ENCODE results near the gene VPS37B. TPM values are rescaled to one million over a fixed set of nuclear protein-coding genes. Genes with fewer than 3 reads are reported as not detected.

The VPS37B gene
- total and polyA plus RNA-seq, 2 of the 8 experiments (the other 6 are each of a cell fraction or from before 2014, with no cell fraction given): 11.9 to 15.7 TPM

- Histone ChIP-seq H2BK20ac (ENCODE audit: low read length) (no peak overlapping the region), H3K27me3 (replicated peaks in 1 of 4; ENCODE audit: control insufficient read depth in 3 of 4, extremely low read depth in 1 of 4, insufficient read depth in 3 of 4, low read length in 3 of 4) (peaks cover 0 to 9% (median 4%) of the 10 kb centered on the region in 4 experiments; a peak in 5 of 7 replicates), H2BK5ac (ENCODE audit: low read depth, low read length) (no peak overlapping the region), H2BK12ac (ENCODE audit: low read depth, low read length) (no peak overlapping the region), H3K9me3 (ENCODE audit: insufficient read depth in 2 of 2, low read depth in 1 of 2, low read length in 1 of 2) (no peaks in the 10 kb centered on the region), H4K20me1 (replicated peaks in 1 of 2; ENCODE audit: control insufficient read depth in 1 of 2, insufficient read depth in 2 of 2, low read length in 2 of 2) (peaks cover 18 to 29% of the 10 kb centered on the region in 2 experiments), H3K4me1 (replicated peaks in 1 of 4; ENCODE audit: control insufficient read depth in 3 of 4, insufficient read depth in 4 of 4, low read length in 3 of 4) (0 out of 7 replicates have a peak, but pooled peaks cover 0 to 2% (median 0%) of the 10 kb centered on the region in 4 experiments), H2BK120ac (replicated peaks; ENCODE audit: low read depth, low read length) (no peak overlapping the region), H2BK15ac (ENCODE audit: low read length) (no peak overlapping the region), H2AK5ac (ENCODE audit: low read depth, low read length) (no peak overlapping the region), H3K14ac (ENCODE audit: insufficient read length) (no peak overlapping the region), H3K27ac (ENCODE audit: low read depth, low read length) (no peak overlapping the region), H3K23me2 (ENCODE audit: low read depth, low read length) (no peaks in the 10 kb centered on the region), H4K91ac (replicated peaks; ENCODE audit: insufficient read length, low read length) (no peak overlapping the region), H4K8ac (ENCODE audit: extremely low read depth, insufficient read depth, low read length) (0 out of 2 replicates have a peak overlapping the region, but pooled peaks have one; percentile 25), H3K4me3 (ENCODE audit: extremely low read depth in 1 of 4, insufficient read depth in 2 of 4, low read depth in 3 of 4, low read length in 4 of 4) (no peak overlapping the region), H3K4ac (replicated peaks; ENCODE audit: insufficient read length, low read depth, low read length) (no peak overlapping the region), H3K79me2 (ENCODE audit: control insufficient read depth in 1 of 2, insufficient read depth in 2 of 2, low read length in 2 of 2) (no peaks in the 10 kb centered on the region), H2AFZ (ENCODE audit: low read length) (no peak overlapping the region), H3K79me1 (ENCODE audit: low read depth, low read length) (no peaks in the 10 kb centered on the region), H3K4me2 (ENCODE audit: insufficient read depth in 1 of 2, low read depth in 2 of 2, low read length in 2 of 2) (no peak overlapping the region), H3K36me3 (ENCODE audit: control insufficient read depth in 2 of 4, insufficient read depth in 4 of 4, low read length in 3 of 4) (peaks cover 0 to 3% (median 0%) of the 10 kb centered on the region in 4 experiments; a peak in 2 of 8 replicates), H3K18ac (ENCODE audit: extremely low read depth, low read length) (no peak overlapping the region), H3K23ac (ENCODE audit: insufficient read length) (no peak overlapping the region), H3K56ac (replicated peaks; ENCODE audit: insufficient read length, low read depth, low read length) (no peak overlapping the region), H4K5ac (ENCODE audit: insufficient read length, low read depth, low read length) (no peak overlapping the region), H3K9ac (replicated peaks in 1 of 4; ENCODE audit: extremely low read depth in 1 of 4, low read depth in 3 of 4, low read length in 3 of 4) (no peak overlapping the region)
- FAIRE-seq (no peak), DNase-seq (ENCODE audit: low read depth in 1 of 2, low spot score in 2 of 2) (no peak)
- 77% methylated on average over 12 of the region's 12 CpGs; no CpG with 5 or more reads in 1 of the 2 experiments for WGBS, 2 experiments (ENCODE audit: extremely low coverage in 1 of 2, insufficient coverage in 1 of 2, insufficient read length in 1 of 2, insufficient replicate concordance in 2 of 2, low coverage in 1 of 2, low lambda C conversion rate in 2 of 2, missing lambda C conversion rate in 1 of 2)
- ChIA-PET CTCF (ENCODE audit: partially characterized antibody) (interaction anchor here (1.3 to 20.1 kb wide), 8 partner anchors 8 to 126 kb away, joined by 3 to 473 read pairs (median 12); no protein-coding TSS in a partner anchor), POLR2A (ENCODE audit: partially characterized antibody) (interaction anchor here (1.1 to 2.5 kb wide), 4 partner anchors 9 to 102 kb away, joined by 3 to 8 read pairs (median 4); no protein-coding TSS in a partner anchor)
- TF ChIP-seq ZNF274 (IDR thresholded peaks at IDR 0.05; ENCODE audit: borderline replicate concordance, extremely low read depth, low read length): no peak
- no peak for TF ChIP-seq ASH2L (IDR thresholded peaks at IDR 0.05; ENCODE audit: low read length)
- no peak for TF ChIP-seq CREB1 (IDR thresholded peaks at IDR 0.05)
- no peak for TF ChIP-seq SUZ12 (IDR thresholded peaks at IDR 0.05; ENCODE audit: low read length)
- TF ChIP-seq KDM5A (IDR thresholded peaks at IDR 0.05; ENCODE audit: low read length): no peak
- TF ChIP-seq HDAC2 (IDR thresholded peaks at IDR 0.05; ENCODE audit: borderline replicate concordance in 1 of 2, low read depth in 2 of 2, low read length in 2 of 2): no peak
- no peak for TF ChIP-seq TAF7 (optimal IDR thresholded peaks at IDR 0.05; ENCODE audit: borderline replicate concordance, low read depth, low read length)
- no peak for TF ChIP-seq NANOG (IDR thresholded peaks at IDR 0.05; ENCODE audit: insufficient read depth, low read depth, low read length, poor library complexity, severe bottlenecking)
- TF ChIP-seq CEBPB (IDR thresholded peaks at IDR 0.05; ENCODE audit: low read depth, low read length): no peak
- TF ChIP-seq RAD21 (IDR thresholded peaks at IDR 0.05 in 1 of 2, conservative IDR thresholded peaks at IDR 0.05 in 1 of 2; ENCODE audit: low read depth in 2 of 2, low read length in 2 of 2): no peak
Measured at GRCh38 chr12:122862872-122863701, 32.8 kb downstream of the VPS37B start.

Data from H1 (cell line).